Kidney glomerular epithelial cell (primary cell): ENCODE data around the gene LRPAP1.

Source experiments
- DNase-seq: peaks from one replicate; lab custom pipeline; 2025; lab: John Stamatoyannopoulos, UW

The LRPAP1 gene

GRCh38 chr4:3531318-3531878, 824 bp downstream of the LRPAP1 start:
- no peak for DNase-seq

GRCh38 chr4:3530663-3531254, 1.5 kb downstream of the LRPAP1 start:
- no peak for DNase-seq

GRCh38 chr4:3530051-3530450, 2.2 kb downstream of the LRPAP1 start:
- DNase-seq, result no peak

- no peak for DNase-seq
Measured at GRCh38 chr4:3529363-3529762, 2.9 kb downstream of the LRPAP1 start.

GRCh38 chr4:3527914-3528876, 4.0 kb downstream of the LRPAP1 start:
- no peak for DNase-seq

GRCh38 chr4:3527101-3527913, 4.9 kb downstream of the LRPAP1 start:
- DNase-seq, result no peak

- no peak for DNase-seq
Measured at GRCh38 chr4:3526456-3526855, 5.8 kb downstream of the LRPAP1 start.

GRCh38 chr4:3525532-3526430, 6.4 kb downstream of the LRPAP1 start:
- DNase-seq, result no peak

GRCh38 chr4:3524920-3525319, 7.3 kb downstream of the LRPAP1 start:
- DNase-seq, result no peak

- DNase-seq, result no peak
Measured at GRCh38 chr4:3524349-3524748, 7.9 kb downstream of the LRPAP1 start.

- DNase-seq, result no peak
Measured at GRCh38 chr4:3523628-3524221, 8.5 kb downstream of the LRPAP1 start.

GRCh38 chr4:3523146-3523627, 9.0 kb downstream of the LRPAP1 start:
- no peak for DNase-seq

- DNase-seq, result no peak
Measured at GRCh38 chr4:3522651-3523050, 9.6 kb downstream of the LRPAP1 start.

GRCh38 chr4:3522326-3522640, 9.9 kb downstream of the LRPAP1 start:
- DNase-seq, result no peak

GRCh38 chr4:3521621-3522325, 10.4 kb downstream of the LRPAP1 start:
- no peak for DNase-seq

GRCh38 chr4:3520796-3521600, 11.2 kb downstream of the LRPAP1 start:
- no peak for DNase-seq

- DNase-seq, result no peak
Measured at GRCh38 chr4:3520276-3520675, 11.9 kb downstream of the LRPAP1 start.

GRCh38 chr4:3519468-3520264, 12.6 kb downstream of the LRPAP1 start:
- DNase-seq, result no peak
